Vagina (tissue), 2 donors: Measurements from ENCODE around the gene MTURN. TPM values are rescaled to one million over a fixed set of nuclear protein-coding genes. Genes with fewer than 3 reads are reported as not detected.

ENCODE experiments used
- DNase-seq, 2 donors: peaks; one replicate each; pipeline ENCODE4 v3.0.0-alpha.2; 2017; ENCODE audit errors: extremely low spot score in 2 of 2
- H3K27ac ChIP-seq: fragments of 200-600 bp; sonication (generic); one replicate; pipeline ENCODE4 v1.5.1; 2019
- H3K27me3 ChIP-seq: fragments of 200-600 bp; sonication (generic); one replicate; pipeline ENCODE4 v1.5.1; 2019
- H3K36me3 ChIP-seq, 2 donors: fragments of 200-600 bp; sonication (generic); one replicate each; pipeline ENCODE4 v1.5.1; 2017 to 2019
- H3K4me1 ChIP-seq: fragments of 200-600 bp; sonication (generic); one replicate; pipeline ENCODE4 v1.5.1; 2019
- H3K4me3 ChIP-seq, 2 donors: fragments of 200-600 bp; sonication (generic); 1 replicate in 1 of 2; 2 replicates in 1 of 2; pipeline ENCODE4 v1.5.1; 2016 to 2019
- H3K9me3 ChIP-seq: fragments of 200-600 bp; sonication (generic); one replicate; pipeline ENCODE4 v1.5.1; 2019
- CTCF ChIP-seq, 3 experiments: fragments of 450-650 bp in 2 of 3; fragments of 200-600 bp in 1 of 3; sonication (generic) in 1 of 3; IDR thresholded peaks; one replicate each; pipeline ENCODE4 v1.5.1; 2017 to 2019; ENCODE audit warnings: antibody characterized with exemption in 3 of 3, mild to moderate bottlenecking in 2 of 3, moderate library complexity in 2 of 3
- POLR2A ChIP-seq, 2 donors: fragments of 450-650 bp; IDR thresholded peaks; one replicate each; pipeline ENCODE4 v1.6.1; 2017; ENCODE audit warnings: antibody characterized with exemption in 2 of 2, mild to moderate bottlenecking in 2 of 2, moderate library complexity in 2 of 2
- POLR2AphosphoS5 ChIP-seq, 2 donors: sonication (generic); formaldehyde crosslinking; IDR thresholded peaks; one replicate each; pipeline ENCODE4 v1.9.0; 2017; ENCODE audit warnings: antibody characterized with exemption in 2 of 2, mild to moderate bottlenecking in 2 of 2, low read depth in 1 of 2; ENCODE audit not compliant: insufficient read depth in 1 of 2
- intact Hi-C: fragments of 100-400 bp; cut with DNase I; formaldehyde crosslinking; loops from one replicate; pipeline ENCODE4 v1.15.1; 2023
- total RNA-seq: library from RNA; depleted of rRNA; stranded (reverse); fragments of >200 nt; gene quantifications from one replicate; pipeline ENCODE4 v1.2.3, GENCODE V29; 2016

MTURN gene
- total RNA-seq, 1 donor from 2014 or later, result 44.2 TPM

DNA sequence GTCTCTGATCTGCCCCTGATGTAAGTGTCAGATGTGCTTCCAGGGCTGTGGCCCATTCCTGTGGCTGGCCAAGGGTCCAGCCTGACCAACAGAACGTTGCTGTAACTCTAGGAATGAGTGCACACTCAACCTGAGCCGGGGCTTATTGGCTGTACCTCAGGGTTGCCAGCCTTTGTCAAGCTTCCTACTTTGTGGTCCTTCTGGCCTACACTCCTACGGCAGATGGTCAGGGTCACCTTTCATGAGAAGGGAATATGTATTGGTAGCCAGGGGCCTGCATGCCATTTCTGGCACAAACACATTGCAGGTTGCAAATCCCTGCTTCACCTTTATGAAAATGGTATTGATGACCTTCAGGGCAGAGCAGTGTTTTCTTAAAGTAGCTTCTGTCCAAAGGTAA, 64.5 kb downstream of the MTURN start:
- no peaks in the 10 kb centered on the region for H3K9me3 ChIP-seq
- intact Hi-C loops, result no loop called here
- no peak overlapping the region for H3K4me3 ChIP-seq
- no peaks in the 10 kb centered on the region for H3K36me3 ChIP-seq
- no peaks in the 10 kb centered on the region for H3K27me3 ChIP-seq
- TF ChIP-seq POLR2A (IDR thresholded peaks at IDR 0.05), result no peak
- no peak for TF ChIP-seq CTCF (IDR thresholded peaks at IDR 0.05)
- TF ChIP-seq POLR2AphosphoS5 (IDR thresholded peaks at IDR 0.05; ENCODE audit: insufficient read depth in 1 of 2, low read depth in 1 of 2), result no peak
- no peak overlapping the region for H3K27ac ChIP-seq
- DNase-seq, result peak in 1 of 2 donors; percentile 74
- peaks cover 7% of the 10 kb centered on the region for H3K4me1 ChIP-seq

- Histone ChIP-seq H3K36me3 (no peaks in the 10 kb centered on the region), H3K27ac (no peak overlapping the region), H3K27me3 (no peaks in the 10 kb centered on the region), H3K9me3 (no peaks in the 10 kb centered on the region), H3K4me1 (peaks cover 7% of the 10 kb centered on the region), H3K4me3 (no peak overlapping the region)
- no peak for DNase-seq
- intact Hi-C loops, result no loop called here
- TF ChIP-seq POLR2AphosphoS5 (IDR thresholded peaks at IDR 0.05; ENCODE audit: insufficient read depth in 1 of 2, low read depth in 1 of 2) (no peak), CTCF (IDR thresholded peaks at IDR 0.05) (no peak), POLR2A (IDR thresholded peaks at IDR 0.05) (no peak)
Measured at GRCh38 chr7:30200591-30200990, 65.8 kb downstream of the MTURN start.

DNA sequence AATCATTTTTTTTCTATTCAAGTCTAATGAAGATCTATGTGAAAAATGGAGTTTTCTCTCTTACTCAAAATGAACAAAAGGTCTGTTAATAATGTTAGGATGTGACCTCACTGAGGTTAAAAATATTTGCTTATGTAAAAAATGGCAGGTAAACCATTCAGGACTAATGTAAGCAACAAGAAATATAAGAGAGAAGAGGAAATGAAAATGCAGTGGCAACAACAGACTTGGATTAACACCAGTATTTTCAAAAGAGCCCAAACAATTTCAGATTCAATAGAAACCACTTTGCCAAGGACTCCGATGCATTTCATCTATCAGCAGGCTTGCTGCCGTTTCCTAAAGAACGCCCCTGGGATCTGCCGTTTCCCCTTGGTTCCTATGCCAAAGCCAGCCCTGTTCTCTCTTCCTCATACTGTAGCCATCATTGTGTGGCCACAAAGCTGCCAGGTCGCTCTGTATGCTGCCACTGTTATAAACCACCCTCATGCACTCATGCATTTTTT, 66.4 kb downstream of the MTURN start:
- H3K4me1 ChIP-seq, result peaks cover 7% of the 10 kb centered on the region
- no peaks in the 10 kb centered on the region for H3K27me3 ChIP-seq
- H3K36me3 ChIP-seq, result no peaks in the 10 kb centered on the region
- no peak overlapping the region for H3K4me3 ChIP-seq
- no peaks in the 10 kb centered on the region for H3K9me3 ChIP-seq
- intact Hi-C loops, result no loop called here
- TF ChIP-seq CTCF (IDR thresholded peaks at IDR 0.05), result no peak
- TF ChIP-seq POLR2AphosphoS5 (IDR thresholded peaks at IDR 0.05; ENCODE audit: insufficient read depth in 1 of 2, low read depth in 1 of 2), result peak in 1 of 2 donors; percentile 21
- TF ChIP-seq POLR2A (IDR thresholded peaks at IDR 0.05), result no peak
- H3K27ac ChIP-seq, result no peak overlapping the region
- no peak for DNase-seq

DNA sequence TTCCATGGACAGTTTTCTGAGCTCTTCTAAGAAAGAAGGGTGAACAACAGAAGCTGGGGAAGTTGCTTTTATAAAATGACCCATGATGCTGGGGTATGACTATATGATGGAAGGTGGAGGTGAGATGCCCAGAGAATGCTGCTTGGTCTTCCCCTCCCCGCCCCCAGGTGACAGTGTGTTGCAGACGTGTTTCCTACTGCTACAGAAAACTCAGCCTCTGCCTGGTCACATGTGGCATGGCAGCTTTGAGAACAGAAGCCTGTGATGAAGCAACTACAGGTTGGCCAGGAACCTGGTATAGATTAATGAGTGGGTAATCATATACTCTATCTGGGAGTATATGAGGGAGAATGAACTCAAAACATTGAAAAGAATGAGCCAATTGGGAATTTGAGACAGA, 67.1 kb downstream of the MTURN start:
- TF ChIP-seq POLR2A (IDR thresholded peaks at IDR 0.05) (no peak), POLR2AphosphoS5 (IDR thresholded peaks at IDR 0.05; ENCODE audit: insufficient read depth in 1 of 2, low read depth in 1 of 2) (no peak), CTCF (IDR thresholded peaks at IDR 0.05) (no peak)
- H3K4me1 ChIP-seq, result peaks cover 7% of the 10 kb centered on the region
- DNase-seq, result peak in 1 of 2 donors; percentile 9
- H3K9me3 ChIP-seq, result no peaks in the 10 kb centered on the region
- H3K27me3 ChIP-seq, result no peaks in the 10 kb centered on the region
- H3K4me3 ChIP-seq, result no peak overlapping the region
- no peak overlapping the region for H3K27ac ChIP-seq
- no peaks in the 10 kb centered on the region for H3K36me3 ChIP-seq
- intact Hi-C loops, result no loop called here

DNA sequence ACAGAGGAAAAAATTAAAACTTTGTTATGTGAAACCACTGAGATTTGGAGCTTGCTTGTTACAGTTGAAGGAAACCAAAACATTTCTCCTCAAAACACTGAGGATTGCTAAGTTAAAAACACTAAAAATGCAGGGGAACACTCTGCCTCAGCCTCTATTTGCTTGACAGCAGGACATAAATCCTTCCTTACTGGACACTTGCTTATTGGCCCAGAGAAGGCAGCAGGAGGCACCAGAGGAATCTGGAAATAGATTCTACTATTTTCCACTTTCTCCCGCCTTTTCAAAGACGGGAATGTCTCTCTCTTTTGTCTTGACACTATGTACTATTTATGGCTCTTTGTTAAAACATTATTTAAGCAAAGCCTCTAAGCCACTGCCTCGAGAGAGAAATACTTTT, 67.9 kb downstream of the MTURN start:
- no peaks in the 10 kb centered on the region for H3K9me3 ChIP-seq
- no peaks in the 10 kb centered on the region for H3K27me3 ChIP-seq
- intact Hi-C loops, result no loop called here
- H3K4me3 ChIP-seq, result no peak overlapping the region
- H3K4me1 ChIP-seq, result peaks cover 7% of the 10 kb centered on the region
- no peak overlapping the region for H3K27ac ChIP-seq
- DNase-seq, result no peak
- no peaks in the 10 kb centered on the region for H3K36me3 ChIP-seq
- TF ChIP-seq POLR2AphosphoS5 (IDR thresholded peaks at IDR 0.05; ENCODE audit: insufficient read depth in 1 of 2, low read depth in 1 of 2), result no peak
- TF ChIP-seq POLR2A (IDR thresholded peaks at IDR 0.05), result no peak
- no peak for TF ChIP-seq CTCF (IDR thresholded peaks at IDR 0.05)
